Suprapubic skin (tissue), 4 donors: Measurements from ENCODE around the gene SHROOM3.

ENCODE experiments used
- POLR2A ChIP-seq, 2 donors: fragments of 450-650 bp; IDR thresholded peaks; one replicate each; pipeline ENCODE4 v1.6.1; 2017; ENCODE audit warnings: antibody characterized with exemption in 2 of 2, mild to moderate bottlenecking in 2 of 2, moderate library complexity in 2 of 2
- POLR2AphosphoS5 ChIP-seq, 3 donors: sonication (generic); formaldehyde crosslinking; IDR thresholded peaks; one replicate each; pipeline ENCODE4 v1.6.1; 2017; ENCODE audit warnings: antibody characterized with exemption in 3 of 3
- TF ChIP-seq, protein P1 (sequence below), 2 donors: fragments of 200-600 bp in 1 of 2; fragments of 450-650 bp in 1 of 2; sonication (generic) in 1 of 2; IDR thresholded peaks; one replicate each; pipeline ENCODE4 v1.5.1; 2016 to 2019; ENCODE audit warnings: antibody characterized with exemption in 2 of 2, mild to moderate bottlenecking in 1 of 2, moderate library complexity in 1 of 2

- TF ChIP-seq, protein P1, sequence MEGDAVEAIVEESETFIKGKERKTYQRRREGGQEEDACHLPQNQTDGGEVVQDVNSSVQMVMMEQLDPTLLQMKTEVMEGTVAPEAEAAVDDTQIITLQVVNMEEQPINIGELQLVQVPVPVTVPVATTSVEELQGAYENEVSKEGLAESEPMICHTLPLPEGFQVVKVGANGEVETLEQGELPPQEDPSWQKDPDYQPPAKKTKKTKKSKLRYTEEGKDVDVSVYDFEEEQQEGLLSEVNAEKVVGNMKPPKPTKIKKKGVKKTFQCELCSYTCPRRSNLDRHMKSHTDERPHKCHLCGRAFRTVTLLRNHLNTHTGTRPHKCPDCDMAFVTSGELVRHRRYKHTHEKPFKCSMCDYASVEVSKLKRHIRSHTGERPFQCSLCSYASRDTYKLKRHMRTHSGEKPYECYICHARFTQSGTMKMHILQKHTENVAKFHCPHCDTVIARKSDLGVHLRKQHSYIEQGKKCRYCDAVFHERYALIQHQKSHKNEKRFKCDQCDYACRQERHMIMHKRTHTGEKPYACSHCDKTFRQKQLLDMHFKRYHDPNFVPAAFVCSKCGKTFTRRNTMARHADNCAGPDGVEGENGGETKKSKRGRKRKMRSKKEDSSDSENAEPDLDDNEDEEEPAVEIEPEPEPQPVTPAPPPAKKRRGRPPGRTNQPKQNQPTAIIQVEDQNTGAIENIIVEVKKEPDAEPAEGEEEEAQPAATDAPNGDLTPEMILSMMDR (IDR thresholded peaks at IDR 0.05), result no peak
- no peak for TF ChIP-seq POLR2A (IDR thresholded peaks at IDR 0.05)
- TF ChIP-seq POLR2AphosphoS5 (IDR thresholded peaks at IDR 0.05), result no peak
Measured at GRCh38 chr4:76585897-76586360, 150.9 kb downstream of the SHROOM3 start.
